MCF 10A (cell line): ENCODE results near the gene SEMA5A. TPM values are rescaled to one million over a fixed set of nuclear protein-coding genes. Genes with fewer than 3 reads are reported as not detected.

Source experiments
- BruUV-seq: library from RNA; stranded (reverse); fragments of 400-500 nt; replicated peaks from 2 replicates; lab custom pipeline; 2021; lab: Mats Ljungman, UMichigan
- CTCF ChIA-PET: fragments of 300-600 bp; sonication (Branson Sonifier 250); formaldehyde crosslinking; extraction: SDS; loops from one replicate; lab custom pipeline; 2021; ENCODE audit warnings: antibody characterized with exemption, inconsistent platforms; lab: Yijun Ruan, JAX
- POLR2A ChIA-PET: fragments of 300-600, 350-650 bp; sonication (Branson Sonifier 250); formaldehyde crosslinking; extraction: SDS; loops from one replicate; lab custom pipeline; 2020; ENCODE audit warnings: antibody characterized with exemption, inconsistent platforms; lab: Yijun Ruan, JAX
- DNase-seq: peaks from one replicate; pipeline ENCODE4 v3.0.0-alpha.2; 2018; ENCODE audit not compliant: unreplicated experiment
- H3K27ac Mint-ChIP-seq: one replicate; pipeline ENCODE4 v1.8.0; 2022; ENCODE audit warnings: mild to moderate bottlenecking, low read depth, mixed read lengths; ENCODE audit not compliant: unreplicated experiment
- H3K27me3 Mint-ChIP-seq: one replicate; pipeline ENCODE4 v1.8.0; 2022; ENCODE audit warnings: mixed read lengths; ENCODE audit not compliant: insufficient read depth, unreplicated experiment
- H3K36me3 Mint-ChIP-seq: one replicate; pipeline ENCODE4 v1.8.0; 2022; ENCODE audit warnings: mild to moderate bottlenecking, moderate library complexity, mixed read lengths; ENCODE audit not compliant: insufficient read depth, unreplicated experiment
- H3K4me1 Mint-ChIP-seq: one replicate; pipeline ENCODE4 v1.8.0; 2022; ENCODE audit warnings: mixed read lengths; ENCODE audit not compliant: insufficient read depth, unreplicated experiment
- H3K4me3 Mint-ChIP-seq: one replicate; pipeline ENCODE4 v1.8.0; 2022; ENCODE audit warnings: mild to moderate bottlenecking, moderate library complexity, mixed read lengths; ENCODE audit not compliant: unreplicated experiment
- H3K9me3 Mint-ChIP-seq: one replicate; pipeline ENCODE4 v1.8.0; 2022; ENCODE audit warnings: mixed read lengths; ENCODE audit not compliant: unreplicated experiment
- CTCF ChIP-seq: fragments of 200-600 bp; IDR thresholded peaks from one replicate; pipeline ENCODE4 v1.8.0; 2022; ENCODE audit warnings: antibody characterized with exemption, mild to moderate bottlenecking; ENCODE audit not compliant: unreplicated experiment
- intact Hi-C: fragments of 100-400 bp; cut with micrococcal nuclease; formaldehyde crosslinking; loops from 2 replicates; pipeline ENCODE4 v1.14.1; 2022
- total RNA-seq: library from RNA; stranded (reverse); gene quantifications from 2 replicates; pipeline ENCODE4 v1.2.3, GENCODE V29; 2022

Gene SEMA5A
- total RNA-seq, 1 experiment from 2014 or later: 1.2 TPM

DNA sequence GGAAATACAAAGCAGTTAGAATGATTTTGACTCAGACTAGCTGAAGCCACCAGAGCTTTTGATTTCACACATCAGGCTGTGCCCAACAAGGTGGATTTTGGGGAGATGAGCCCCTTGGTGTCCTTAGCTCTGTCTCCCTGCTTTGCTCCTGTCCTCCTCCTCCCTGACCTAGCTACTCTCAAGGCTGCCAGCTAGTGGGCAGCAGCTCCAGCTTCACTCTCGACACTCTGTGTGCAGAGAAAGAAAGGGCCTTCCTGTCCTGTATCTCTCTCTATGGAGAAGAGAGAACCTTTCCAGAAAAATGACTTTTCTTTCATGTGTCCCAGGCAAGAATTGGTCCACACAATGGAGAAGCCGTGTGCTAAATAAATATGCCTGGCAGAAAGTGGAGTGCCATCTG, 446.2 kb downstream of the SEMA5A start:
- Mint-ChIP-seq H3K4me3 (no peak overlapping the region), H3K27me3 (no peaks in the 10 kb centered on the region), H3K4me1 (no peaks in the 10 kb centered on the region), H3K27ac (no peak overlapping the region), H3K9me3 (no peaks in the 10 kb centered on the region), H3K36me3 (no peaks in the 10 kb centered on the region)
- ChIA-PET POLR2A (interaction anchor here (0.6 kb wide), 1 partner anchor 12 kb away, joined by 3 read pairs; no protein-coding TSS in a partner anchor), CTCF (interaction anchor here (1.0 kb wide), 1 partner anchor 21 kb away, joined by 3 read pairs; no protein-coding TSS in a partner anchor)
- TF ChIP-seq CTCF: no peak
- intact Hi-C loops: no loop called here
- DNase-seq: no peak
- BruUV-seq: no TSS peak

DNA sequence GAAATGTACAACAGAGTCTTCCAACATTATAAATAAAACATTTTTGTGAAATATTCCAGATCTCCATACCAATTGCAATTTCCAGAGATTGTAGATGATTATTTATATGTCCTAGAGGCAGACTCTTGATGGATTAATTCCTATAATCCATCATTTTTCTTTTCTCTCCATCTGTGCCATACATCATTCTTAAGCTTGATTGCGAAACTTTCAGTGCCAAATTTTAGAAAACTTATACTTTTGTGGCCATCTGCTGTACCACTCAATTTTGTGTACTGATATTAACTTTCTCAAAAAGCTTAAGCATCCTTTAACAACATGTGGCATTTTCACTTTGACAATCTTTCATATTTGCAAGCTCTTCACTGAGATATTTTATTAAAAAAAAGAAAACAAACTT, 446.9 kb downstream of the SEMA5A start:
- DNase-seq: no peak
- ChIA-PET POLR2A (interaction anchor here (0.7 kb wide), 1 partner anchor 75 kb away, joined by 3 read pairs; no protein-coding TSS in a partner anchor), CTCF (no interaction called here)
- TF ChIP-seq CTCF: no peak
- no peaks in the 10 kb centered on the region for H3K9me3 Mint-ChIP-seq
- no TSS peak for BruUV-seq
- H3K4me3 Mint-ChIP-seq: no peak overlapping the region
- H3K36me3 Mint-ChIP-seq: no peaks in the 10 kb centered on the region
- intact Hi-C loops: no loop called here
- H3K27ac Mint-ChIP-seq: no peak overlapping the region
- H3K4me1 Mint-ChIP-seq: no peaks in the 10 kb centered on the region
- H3K27me3 Mint-ChIP-seq: no peaks in the 10 kb centered on the region

GRCh38 chr5:9094582-9094981, 451.3 kb downstream of the SEMA5A start:
- intact Hi-C loops: no loop called here
- H3K9me3 Mint-ChIP-seq: no peaks in the 10 kb centered on the region
- ChIA-PET POLR2A (no interaction called here), CTCF (no interaction called here)
- no peaks in the 10 kb centered on the region for H3K27me3 Mint-ChIP-seq
- H3K4me3 Mint-ChIP-seq: no peak overlapping the region
- no peaks in the 10 kb centered on the region for H3K36me3 Mint-ChIP-seq
- no peak overlapping the region for H3K27ac Mint-ChIP-seq
- DNase-seq: no peak
- no peak for TF ChIP-seq CTCF
- no peaks in the 10 kb centered on the region for H3K4me1 Mint-ChIP-seq
- BruUV-seq: no TSS peak

DNA sequence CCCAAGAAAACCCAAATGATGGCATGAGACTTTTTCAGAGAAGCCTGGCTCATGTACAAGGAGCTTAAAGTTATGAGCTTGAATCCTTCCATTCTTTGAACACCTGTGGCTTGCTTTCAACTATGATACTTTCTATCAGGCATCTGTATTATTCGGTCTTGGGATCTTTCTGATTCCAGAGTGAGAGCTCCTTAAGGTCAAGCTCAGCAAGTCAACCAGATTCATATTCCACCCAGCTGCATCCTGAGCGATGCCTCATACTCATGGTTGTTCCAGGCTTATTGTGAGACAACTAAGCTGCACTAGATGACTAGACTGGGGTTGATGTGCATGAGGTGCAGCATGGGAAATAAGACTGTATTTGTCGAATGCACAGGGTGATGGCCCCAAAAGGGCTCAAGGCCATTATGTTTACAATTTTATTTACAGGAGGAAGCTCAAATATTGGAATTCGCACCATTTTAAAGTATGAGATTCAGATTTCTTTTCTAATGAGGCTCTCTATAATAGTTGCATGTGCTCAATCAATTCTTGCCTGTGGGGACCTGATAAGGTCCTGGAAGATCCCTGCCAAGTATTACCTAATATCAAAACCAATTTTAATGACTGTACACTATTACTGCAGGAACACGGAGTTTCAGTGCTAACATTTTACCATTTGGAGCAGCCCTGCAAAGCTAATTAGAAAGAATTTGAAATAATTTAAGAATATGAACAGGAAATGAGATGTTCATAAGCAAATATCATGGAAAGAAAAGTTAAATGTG, 453.8 kb downstream of the SEMA5A start:
- no peak overlapping the region for H3K4me3 Mint-ChIP-seq
- no peaks in the 10 kb centered on the region for H3K36me3 Mint-ChIP-seq
- intact Hi-C loops: no loop called here
- no peak for TF ChIP-seq CTCF
- H3K4me1 Mint-ChIP-seq: no peaks in the 10 kb centered on the region
- DNase-seq: no peak
- no peak overlapping the region for H3K27ac Mint-ChIP-seq
- H3K27me3 Mint-ChIP-seq: no peaks in the 10 kb centered on the region
- ChIA-PET POLR2A (interaction anchor here (0.6 to 1.2 kb wide), 2 partner anchors 13 to 36 kb away, joined by 3 read pairs; no protein-coding TSS in a partner anchor), CTCF (interaction anchor here (0.6 to 0.8 kb wide), 2 partner anchors 20 to 650 kb away, joined by 3 to 5 read pairs; no protein-coding TSS in a partner anchor)
- H3K9me3 Mint-ChIP-seq: no peaks in the 10 kb centered on the region
- BruUV-seq: no TSS peak
